Kidney (tissue), 14 donors: ENCODE data around the gene CDH2. TPM values are rescaled to one million over a fixed set of nuclear protein-coding genes. Genes with fewer than 3 reads are reported as not detected.

Experiments
- DNase-seq, 5 donors: peaks; one replicate each; pipeline ENCODE4 v3.0.0-alpha.2; 2013 to 2020
- FAIRE-seq: peaks from 2 replicates; lab custom pipeline; 2012; peaks lifted over from hg19 to GRCh38; lab: Jason Lieb, UNC
- H3K27ac ChIP-seq, 2 donors: one replicate each; pipeline ENCODE4 v1.7.0; 2013; ENCODE audit warnings: low read depth in 2 of 2, low read length in 2 of 2, inconsistent platforms in 1 of 2
- H3K27me3 ChIP-seq: one replicate; pipeline ENCODE4 v1.7.1; 2013; ENCODE audit warnings: low read length, inconsistent platforms; ENCODE audit not compliant: control insufficient read depth, insufficient read depth
- H3K36me3 ChIP-seq, 3 donors: one replicate each; pipeline versions ENCODE4 v1.7.0 to v1.7.1; 2013; ENCODE audit warnings: low read length in 3 of 3, control low read depth in 1 of 3, inconsistent platforms in 1 of 3; ENCODE audit not compliant: insufficient read depth in 3 of 3, control insufficient read depth in 2 of 3
- H3K4me1 ChIP-seq, 3 donors: one replicate each; pipeline versions ENCODE4 v1.7.0 to v1.7.1; 2013; ENCODE audit warnings: low read length in 3 of 3, inconsistent platforms in 1 of 3, low read depth in 1 of 3; ENCODE audit not compliant: control insufficient read depth in 2 of 3, insufficient read depth in 2 of 3
- H3K4me3 ChIP-seq, 3 donors: one replicate each; pipeline versions ENCODE4 v1.7.0 to v1.8.1; 2013; ENCODE audit warnings: low read length in 3 of 3, control low read depth in 1 of 3, inconsistent platforms in 1 of 3
- H3K9ac ChIP-seq, 3 donors: one replicate each; pipeline versions ENCODE4 v1.7.0 to v1.7.1; 2013; ENCODE audit warnings: low read length in 3 of 3, control low read depth in 1 of 3, inconsistent platforms in 1 of 3
- H3K9me3 ChIP-seq, 3 donors: one replicate each; pipeline versions ENCODE4 v1.7.0 to v1.7.1; 2013; ENCODE audit warnings: low read length in 3 of 3, control low read depth in 1 of 3, inconsistent platforms in 1 of 3; ENCODE audit not compliant: control insufficient read depth in 2 of 3, insufficient read depth in 1 of 3
- CTCF ChIP-seq: IDR thresholded peaks from 3 replicates; pipeline ENCODE4 v1.5.1; 2012; ENCODE audit warnings: mild to moderate bottlenecking, moderate library complexity, borderline replicate concordance; ENCODE audit not compliant: insufficient read depth; ENCODE audit errors: extremely low read depth
- intact Hi-C: fragments of 100-400 bp; cut with DNase I; formaldehyde crosslinking; loops from one replicate; pipeline ENCODE4 v1.11.1; 2022
- polyA plus RNA-seq: library from polyadenylated mRNA; stranded (reverse); fragments of 350-450 nt; fragmentation: Illumina TruSeq; extraction: RNeasy Lipid Tissue Mini Kit (QIAGEN cat#74804); gene quantifications from one replicate; pipeline ENCODE4 v1.2.3, GENCODE V29; 2014; ENCODE audit warnings: low read depth, low replicate concordance; ENCODE audit not compliant: insufficient read depth
- total RNA-seq: library from RNA; stranded (reverse); fragmentation: NEBNext Ultra II Directional; extraction: Animal tissue kit (Norgen Biotek cat#: 25700); gene quantifications from one replicate; pipeline ENCODE4 v1.2.1, GENCODE V29; 2021
- donor health status: control.
- donor health status: control.
- donor health status: control.
- donor health status: control.
- donor health status: control.
- donor health status: DM: yes; HTN: yes; CAD: no.
- donor health status: Normal renal cell carcinoma (clear cell type).

CDH2 gene
- total and polyA plus RNA-seq, 2 donors from 2014 or later = 6.3 to 29.6 TPM

DNA sequence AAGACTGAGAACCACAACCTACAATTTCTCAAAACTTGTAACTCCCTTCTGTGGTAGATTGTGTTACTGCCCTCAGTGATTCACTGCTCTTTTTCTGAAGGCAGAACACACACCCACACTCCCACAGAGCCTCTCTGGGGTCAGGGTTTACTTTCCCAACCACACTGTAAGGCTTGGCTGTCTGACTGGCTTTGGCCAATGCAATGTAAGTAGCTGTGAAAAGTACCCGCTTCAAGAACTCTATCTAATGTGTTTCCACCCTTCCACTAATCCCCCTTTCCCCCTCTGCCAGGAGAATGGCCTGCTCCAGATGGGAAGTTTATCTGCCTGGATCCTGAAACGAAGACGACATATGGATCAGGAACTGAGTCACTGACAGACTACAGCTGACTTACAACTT is 222.7 kb downstream of the CDH2 start:
- Histone ChIP-seq H3K9me3 (no peaks in the 10 kb centered on the region), H3K36me3 (no peaks in the 10 kb centered on the region), H3K9ac (no peak overlapping the region), H3K27ac (no peak overlapping the region), H3K27me3 (no peaks in the 10 kb centered on the region), H3K4me3 (no peak overlapping the region), H3K4me1 (no peaks in the 10 kb centered on the region)
- DNase-seq (peak in 3 of 5 donors; percentile 15 to 27 (median 22)), FAIRE-seq (no peak)
- no peak for TF ChIP-seq CTCF
- intact Hi-C loops = no loop called here

GRCh38 chr18:27952741-27953140 is 224.2 kb downstream of the CDH2 start:
- no peaks in the 10 kb centered on the region for H3K9me3 ChIP-seq
- no peak overlapping the region for H3K4me3 ChIP-seq
- DNase-seq = no peak
- no peaks in the 10 kb centered on the region for H3K27me3 ChIP-seq
- H3K4me1 ChIP-seq = no peaks in the 10 kb centered on the region
- no peak for FAIRE-seq
- TF ChIP-seq CTCF = no peak
- H3K27ac ChIP-seq = no peak overlapping the region
- H3K9ac ChIP-seq = no peak overlapping the region
- no peaks in the 10 kb centered on the region for H3K36me3 ChIP-seq
- intact Hi-C loops = no loop called here

DNA sequence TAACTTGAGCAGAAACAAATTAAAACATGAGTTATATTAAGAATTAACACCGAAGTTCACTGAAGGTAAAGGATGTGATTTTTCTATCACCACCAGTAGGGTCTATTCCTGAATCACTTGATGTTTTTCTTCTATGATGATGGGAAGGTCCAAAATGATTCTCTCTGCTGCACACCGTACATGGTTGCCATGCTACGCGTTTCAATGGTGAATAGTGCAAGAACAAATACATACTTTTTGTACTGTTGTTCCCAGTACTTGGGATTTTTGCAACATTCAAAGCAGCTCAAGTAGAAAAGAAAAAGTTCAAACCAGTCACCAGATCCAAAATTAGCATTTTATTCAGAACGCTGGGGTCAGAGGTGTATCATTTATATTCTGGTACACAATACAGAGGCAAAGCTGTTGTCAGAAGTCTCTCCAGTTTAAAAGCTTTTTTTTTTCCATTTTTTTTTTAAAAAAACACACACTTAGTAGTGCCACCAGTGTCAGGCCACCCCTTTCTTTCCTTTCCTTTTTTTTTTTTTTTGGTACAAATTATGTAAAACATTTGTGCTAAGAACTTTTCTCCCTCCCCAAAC is 226.2 kb downstream of the CDH2 start:
- FAIRE-seq = no peak
- no peaks in the 10 kb centered on the region for H3K36me3 ChIP-seq

More for the DNA sequence above, 226.2 kb downstream of the CDH2 start:
- Histone ChIP-seq H3K9ac (no peak overlapping the region), H3K27ac (no peak overlapping the region), H3K4me3 (no peak overlapping the region), H3K27me3 (no peaks in the 10 kb centered on the region), H3K9me3 (no peaks in the 10 kb centered on the region), H3K4me1 (no peaks in the 10 kb centered on the region)
- no peak for TF ChIP-seq CTCF
- intact Hi-C loops = no loop called here
- DNase-seq = no peak
